Activated T-cell treated with anti-CD3 and anti-CD28 coated beads for 1 hour (primary cell): ENCODE results near the gene GPHN.

ENCODE experiments used
- DNase-seq: peaks from one replicate; pipeline ENCODE4 v3.0.0-alpha.2; 2020; ENCODE audit warnings: low read depth

The GPHN gene

GRCh38 chr14:67167420-67168109, 659.6 kb downstream of the GPHN start:
- DNase-seq: no peak

- no peak for DNase-seq
These were observed 660.1 kb downstream of the GPHN start for GRCh38 chr14:67168110-67168441.

GRCh38 chr14:67170660-67171059, 662.7 kb downstream of the GPHN start:
- DNase-seq: no peak

GRCh38 chr14:67172056-67172455, 664.1 kb downstream of the GPHN start:
- DNase-seq: no peak

- no peak for DNase-seq
These were observed 664.6 kb downstream of the GPHN start for GRCh38 chr14:67172520-67172919.

GRCh38 chr14:67173719-67174118, 665.8 kb downstream of the GPHN start:
- no peak for DNase-seq

- no peak for DNase-seq
These were observed 678.3 kb downstream of the GPHN start for GRCh38 chr14:67186172-67186768.

GRCh38 chr14:67186789-67187584, 679.0 kb downstream of the GPHN start:
- no peak for DNase-seq

GRCh38 chr14:67187826-67188225, 679.9 kb downstream of the GPHN start:
- DNase-seq: no peak

- DNase-seq: no peak
These were observed 680.4 kb downstream of the GPHN start for GRCh38 chr14:67188326-67188725.

- no peak for DNase-seq
These were observed 683.9 kb downstream of the GPHN start for GRCh38 chr14:67191768-67192290.

GRCh38 chr14:67192366-67192765, 684.4 kb downstream of the GPHN start:
- DNase-seq: no peak

- DNase-seq: no peak
These were observed 687.3 kb downstream of the GPHN start for GRCh38 chr14:67195279-67195678.

GRCh38 chr14:67199016-67199415, 691.1 kb downstream of the GPHN start:
- DNase-seq: no peak

GRCh38 chr14:67207810-67208209, 699.9 kb downstream of the GPHN start:
- no peak for DNase-seq

- no peak for DNase-seq
These were observed 710.2 kb downstream of the GPHN start for GRCh38 chr14:67218126-67218525.

- DNase-seq: no peak
These were observed 713.5 kb downstream of the GPHN start for GRCh38 chr14:67221248-67221981.

- DNase-seq: no peak
These were observed 714.0 kb downstream of the GPHN start for GRCh38 chr14:67221982-67222328.

GRCh38 chr14:67225523-67225922, 717.6 kb downstream of the GPHN start:
- DNase-seq: no peak

GRCh38 chr14:67228325-67228984, 720.5 kb downstream of the GPHN start:
- DNase-seq: no peak
